Stomach (tissue), 9 donors: ENCODE data around the gene CRYBG1. TPM values are rescaled to one million over a fixed set of nuclear protein-coding genes. Genes with fewer than 3 reads are reported as not detected.
A peak's percentile ranks its signal among the peaks of the same experiment; 100 is the strongest.
"Not testable (repeated sequence)": the region's sequence is repeated elsewhere in the genome, so short reads cannot be mapped to it uniquely, and the experiment has no call there.

ENCODE experiments used
- DNase-seq, 2 donors: peaks; one replicate each; pipeline versions ENCODE4 v3.0.0 to v3.0.0-alpha.2; 2013 to 2019
- H3K27ac ChIP-seq, 5 donors: fragments of 200-600 bp in 4 of 5; sonication (generic) in 4 of 5; one replicate each; pipeline ENCODE4 v1.5.1; 2013 to 2019; ENCODE audit warnings: mild to moderate bottlenecking in 1 of 5, moderate library complexity in 1 of 5
- H3K27me3 ChIP-seq, 3 donors: fragments of 200-600 bp; sonication (generic); one replicate each; pipeline ENCODE4 v1.5.1; 2017 to 2019; ENCODE audit warnings: mixed run types in 1 of 3
- H3K36me3 ChIP-seq, 4 donors: fragments of 200-600 bp; sonication (generic); 1 replicate in 3 of 4; 2 replicates in 1 of 4; pipeline ENCODE4 v1.5.1; 2016 to 2019
- H3K4me1 ChIP-seq, 4 donors: fragments of 200-600 bp; sonication (generic); one replicate each; pipeline ENCODE4 v1.5.1; 2016 to 2019
- H3K4me3 ChIP-seq, 4 donors: fragments of 200-600 bp; sonication (generic) in 3 of 4; one replicate each; pipeline ENCODE4 v1.5.1; 2016 to 2019; ENCODE audit warnings: mild to moderate bottlenecking in 1 of 4
- H3K9me3 ChIP-seq, 4 donors: fragments of 200-600 bp; sonication (generic); one replicate each; pipeline ENCODE4 v1.5.1; 2016 to 2019
- EP300 ChIP-seq: sonication (generic); formaldehyde crosslinking; IDR thresholded peaks from one replicate; pipeline ENCODE4 v1.6.1; 2017; ENCODE audit warnings: antibody characterized with exemption
- POLR2A ChIP-seq, 4 donors: fragments of 450-650 bp; IDR thresholded peaks; one replicate each; pipeline ENCODE4 v1.6.1; 2016; ENCODE audit warnings: antibody characterized with exemption in 4 of 4, control low read depth in 2 of 4, mild to moderate bottlenecking in 1 of 4, moderate library complexity in 1 of 4
- POLR2AphosphoS5 ChIP-seq, 3 donors: sonication (generic); formaldehyde crosslinking; IDR thresholded peaks; one replicate each; pipeline ENCODE4 v1.6.1; 2016; ENCODE audit warnings: antibody characterized with exemption in 3 of 3
- WGBS, 5 donors: extraction: QIAGEN DNeasy Blood & Tissue Kit in 3 of 5; methylation state at CpG; one replicate each; pipeline versions ENCODE4 v1.1.5 to v1.1.7; 2013 to 2018; 5-methylcytosine and 5-hydroxymethylcytosine counted together
- intact Hi-C: fragments of 100-400 bp; cut with DNase I; formaldehyde crosslinking; loops from one replicate; pipeline ENCODE4 v1.15.1; 2023; ENCODE audit warnings: low total_unique reads
- polyA plus RNA-seq, 3 donors: library from polyadenylated mRNA; stranded (reverse); fragments of 200-250 nt; gene quantifications; one replicate each; pipeline ENCODE4 v1.2.3, GENCODE V29; 2013
- total RNA-seq, 5 donors: library from RNA; depleted of rRNA; stranded (reverse); fragments of >200 nt; gene quantifications; one replicate each; pipeline versions ENCODE4 v1.1.0 to v1.2.3, GENCODE V29; 2014 to 2016
- TF ChIP-seq, protein P1 (sequence below), 7 experiments: fragments of 450-650 bp in 4 of 7; fragments of 200-600 bp in 3 of 7; sonication (generic) in 3 of 7; IDR thresholded peaks; one replicate each; pipeline ENCODE4 v1.5.1; 2016 to 2019; ENCODE audit warnings: antibody characterized with exemption in 7 of 7, control low read depth in 2 of 7, mild to moderate bottlenecking in 1 of 7
- donor health status: healthy with polysubstance abuse.
- donor health status: Bipolar disorder and iron deficiency.
- donor health status: healthy.

The CRYBG1 gene
- total and polyA plus RNA-seq, 8 donors: 0.45 to 47.2 (median 9.9) TPM

DNA sequence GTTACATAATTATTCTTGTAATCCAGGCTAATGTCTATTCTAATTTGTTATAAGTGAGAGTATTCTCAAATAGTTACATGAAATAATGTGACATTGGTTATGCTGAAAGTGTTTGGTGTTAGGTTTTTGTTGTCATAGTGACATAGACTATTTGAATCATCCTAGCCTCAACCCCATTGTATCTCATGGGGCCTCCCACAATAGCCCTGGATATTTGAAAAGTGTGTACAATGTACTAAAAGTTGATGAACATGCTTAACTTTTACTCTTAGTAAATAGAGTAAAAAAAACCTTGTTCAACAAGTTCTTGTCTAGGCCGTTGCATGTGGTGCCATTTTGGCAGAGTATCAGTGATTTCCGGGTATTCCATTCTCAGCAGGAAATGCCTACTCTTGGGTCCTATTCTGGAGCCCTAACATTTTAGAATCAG lies 185.8 kb downstream of the CRYBG1 start:
- H3K27me3 ChIP-seq: no peaks in the 10 kb centered on the region
- intact Hi-C loops: no loop called here
- H3K4me3 ChIP-seq: no peak overlapping the region
- H3K27ac ChIP-seq: peak overlapping the region in 3 of 5 donors; percentile 34 to 76 (median 63)
- peaks cover 0 to 28% (median 9%) of the 10 kb centered on the region in 4 donors for H3K4me1 ChIP-seq
- no peak for DNase-seq
- H3K9me3 ChIP-seq: no peaks in the 10 kb centered on the region
- no peak for TF ChIP-seq POLR2AphosphoS5 (IDR thresholded peaks at IDR 0.05)
- TF ChIP-seq, protein P1, sequence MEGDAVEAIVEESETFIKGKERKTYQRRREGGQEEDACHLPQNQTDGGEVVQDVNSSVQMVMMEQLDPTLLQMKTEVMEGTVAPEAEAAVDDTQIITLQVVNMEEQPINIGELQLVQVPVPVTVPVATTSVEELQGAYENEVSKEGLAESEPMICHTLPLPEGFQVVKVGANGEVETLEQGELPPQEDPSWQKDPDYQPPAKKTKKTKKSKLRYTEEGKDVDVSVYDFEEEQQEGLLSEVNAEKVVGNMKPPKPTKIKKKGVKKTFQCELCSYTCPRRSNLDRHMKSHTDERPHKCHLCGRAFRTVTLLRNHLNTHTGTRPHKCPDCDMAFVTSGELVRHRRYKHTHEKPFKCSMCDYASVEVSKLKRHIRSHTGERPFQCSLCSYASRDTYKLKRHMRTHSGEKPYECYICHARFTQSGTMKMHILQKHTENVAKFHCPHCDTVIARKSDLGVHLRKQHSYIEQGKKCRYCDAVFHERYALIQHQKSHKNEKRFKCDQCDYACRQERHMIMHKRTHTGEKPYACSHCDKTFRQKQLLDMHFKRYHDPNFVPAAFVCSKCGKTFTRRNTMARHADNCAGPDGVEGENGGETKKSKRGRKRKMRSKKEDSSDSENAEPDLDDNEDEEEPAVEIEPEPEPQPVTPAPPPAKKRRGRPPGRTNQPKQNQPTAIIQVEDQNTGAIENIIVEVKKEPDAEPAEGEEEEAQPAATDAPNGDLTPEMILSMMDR (IDR thresholded peaks at IDR 0.05): no peak
- no peak for TF ChIP-seq EP300
- no peak for TF ChIP-seq POLR2A (IDR thresholded peaks at IDR 0.05)
- WGBS, 5 donors: 21 to 47% (median 32%) methylated on average over 2 of the region's 2 CpGs
- H3K36me3 ChIP-seq: peaks cover 0 to 22% (median 9%) of the 10 kb centered on the region in 4 donors

- Histone ChIP-seq H3K36me3 (peaks cover 0 to 22% (median 9%) of the 10 kb centered on the region in 4 donors), H3K4me3 (no peak overlapping the region), H3K27ac (peak overlapping the region in 3 of 5 donors; percentile 34 to 76 (median 63)), H3K9me3 (no peaks in the 10 kb centered on the region), H3K27me3 (no peaks in the 10 kb centered on the region), H3K4me1 (peaks cover 0 to 28% (median 9%) of the 10 kb centered on the region in 4 donors)
- intact Hi-C loops: no loop called here
- TF ChIP-seq EP300: no peak
- TF ChIP-seq, protein P1 (IDR thresholded peaks at IDR 0.05): no peak
- TF ChIP-seq POLR2A (IDR thresholded peaks at IDR 0.05): no peak
- no peak for TF ChIP-seq POLR2AphosphoS5 (IDR thresholded peaks at IDR 0.05)
- 29 to 56% (median 33%) methylated on average over 5 of the region's 5 CpGs for WGBS, 5 donors
- DNase-seq: peak in 1 of 2 donors; percentile 65
Measured at GRCh38 chr6:106546691-106547414, 186.3 kb downstream of the CRYBG1 start.

DNA sequence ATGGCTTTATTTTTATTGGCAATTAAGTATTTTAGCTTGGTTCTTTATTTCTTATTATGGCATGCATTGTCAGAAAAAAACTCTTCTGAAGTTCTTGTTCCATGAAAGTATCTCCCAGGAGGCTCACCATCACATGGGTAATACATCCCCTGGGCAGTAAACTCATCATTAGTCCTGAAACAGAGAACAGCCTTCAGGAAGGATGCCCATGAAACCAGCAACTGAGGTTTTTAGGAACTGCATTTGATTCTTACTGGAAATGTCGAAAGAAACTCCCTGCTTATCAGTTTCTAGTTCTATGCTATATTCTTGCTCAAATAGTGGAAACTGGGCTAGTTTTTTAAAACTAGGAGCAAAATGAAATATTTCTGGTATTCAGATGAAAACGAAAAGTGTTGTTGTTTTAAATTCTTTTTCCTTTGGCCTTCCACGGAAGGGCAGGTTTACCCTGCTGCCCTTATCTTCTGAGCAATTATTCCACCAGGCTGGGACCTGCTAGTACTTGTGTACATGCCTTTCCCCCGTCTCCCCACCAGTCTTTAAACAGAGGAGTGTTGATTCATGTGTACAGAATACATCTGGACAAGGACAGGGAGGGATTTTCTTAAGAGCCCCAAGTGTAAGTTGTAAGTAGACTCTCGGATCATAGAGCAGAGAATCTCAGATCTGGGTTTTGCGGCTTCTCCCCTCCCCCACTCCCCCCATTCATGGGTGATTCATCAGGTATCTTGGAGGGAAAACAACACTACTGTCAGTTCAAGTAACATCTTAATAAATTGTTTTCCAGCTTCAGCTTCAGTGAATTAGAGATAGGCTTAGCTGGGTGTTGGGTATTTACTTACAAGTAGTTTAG lies 187.3 kb downstream of the CRYBG1 start:
- peak in 1 of 2 donors; percentile 47 for DNase-seq
- intact Hi-C loops: no loop called here
- Histone ChIP-seq H3K36me3 (peaks cover 0 to 24% (median 9%) of the 10 kb centered on the region in 4 donors), H3K27ac (peak overlapping the region in 3 of 5 donors; percentile 34 to 76 (median 63)), H3K4me1 (peaks cover 0 to 28% (median 9%) of the 10 kb centered on the region in 4 donors), H3K4me3 (no peak overlapping the region), H3K27me3 (no peaks in the 10 kb centered on the region), H3K9me3 (no peaks in the 10 kb centered on the region)
- no peak for TF ChIP-seq EP300
- TF ChIP-seq POLR2AphosphoS5 (IDR thresholded peaks at IDR 0.05): no peak
- no peak for TF ChIP-seq POLR2A (IDR thresholded peaks at IDR 0.05)
- TF ChIP-seq, protein P1 (IDR thresholded peaks at IDR 0.05): no peak
- 24 to 32% (median 28%) methylated on average over 6 of the region's 6 CpGs for WGBS, 5 donors

DNA sequence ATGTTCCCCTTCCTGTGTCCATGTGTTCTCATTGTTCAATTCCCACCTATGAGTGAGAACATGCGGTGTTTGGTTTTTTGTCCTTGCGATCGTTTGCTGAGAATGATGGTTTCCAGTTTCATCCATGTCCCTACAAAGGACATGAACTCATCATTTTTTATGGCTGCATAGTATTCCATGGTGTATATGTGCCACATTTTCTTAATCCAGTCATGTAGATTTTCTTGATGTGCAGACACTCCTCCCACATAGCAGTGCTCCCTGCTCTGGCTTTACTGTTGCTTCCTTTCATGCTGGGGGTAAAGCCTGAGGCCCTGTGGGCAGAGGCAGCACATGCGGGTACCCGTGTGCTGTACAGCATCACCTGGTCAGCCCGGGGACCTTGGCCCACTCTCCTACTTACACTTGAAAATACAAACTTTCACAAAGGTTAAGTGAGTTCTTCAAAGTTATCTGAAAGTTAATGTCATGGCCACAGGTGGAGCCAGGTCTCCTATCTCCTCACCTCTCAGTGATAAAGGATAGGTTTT lies 188.5 kb downstream of the CRYBG1 start:
- H3K27ac ChIP-seq, intact Hi-C loops, H3K9me3 ChIP-seq, H3K27me3 ChIP-seq, H3K4me3 ChIP-seq, DNase-seq: not testable (repeated sequence)
- peaks cover 0 to 28% (median 9%) of the 10 kb centered on the region in 4 donors for H3K4me1 ChIP-seq
- peaks cover 0 to 25% (median 16%) of the 10 kb centered on the region in 4 donors for H3K36me3 ChIP-seq
- 87 to 96% (median 90%) methylated on average over 3 to 6 of the region's 6 CpGs for WGBS, 5 donors
